Mucosa of stomach (tissue), 1 donor: ENCODE measurements around the gene TAF1B.
A peak's percentile ranks its signal among the peaks of the same experiment; 100 is the strongest.
"Not testable (repeated sequence)": the region's sequence is repeated elsewhere in the genome, so short reads cannot be mapped to it uniquely, and the experiment has no call there.

Experiments
- H3K27me3 ChIP-seq: one replicate; pipeline ENCODE4 v1.7.0; 2013; ENCODE audit warnings: mild to moderate bottlenecking, low read length; ENCODE audit not compliant: control insufficient read depth, insufficient read depth
- H3K36me3 ChIP-seq: one replicate; pipeline ENCODE4 v1.7.0; 2013; ENCODE audit warnings: low read length; ENCODE audit not compliant: control insufficient read depth, insufficient read depth
- H3K4me1 ChIP-seq: one replicate; pipeline ENCODE4 v1.7.0; 2013; ENCODE audit warnings: mild to moderate bottlenecking, low read length; ENCODE audit not compliant: control insufficient read depth, insufficient read depth
- H3K4me3 ChIP-seq: one replicate; pipeline ENCODE4 v1.7.0; 2013; ENCODE audit warnings: low read length
- H3K9ac ChIP-seq: one replicate; pipeline ENCODE4 v1.7.0; 2013; ENCODE audit warnings: mild to moderate bottlenecking, low read length, moderate library complexity
- H3K9me3 ChIP-seq: one replicate; pipeline ENCODE4 v1.7.0; 2013; ENCODE audit warnings: mild to moderate bottlenecking, low read length, moderate library complexity; ENCODE audit not compliant: control insufficient read depth
- donor health status: Pancreatic carcinoma.

The TAF1B gene

GRCh38 chr2:9844576-9844975 is 1.3 kb downstream of the TAF1B start:
- Histone ChIP-seq H3K9ac (peak overlapping the region; percentile 81), H3K4me3 (peak overlapping the region; percentile 96)

GRCh38 chr2:9846554-9846953 is 3.3 kb downstream of the TAF1B start:
- H3K4me1 ChIP-seq: peaks cover 18% of the 10 kb centered on the region
- peak overlapping the region; percentile 20 for H3K9ac ChIP-seq
- no peak overlapping the region for H3K4me3 ChIP-seq
- no peaks in the 10 kb centered on the region for H3K27me3 ChIP-seq
- H3K36me3 ChIP-seq: no peaks in the 10 kb centered on the region
- H3K9me3 ChIP-seq: no peaks in the 10 kb centered on the region

More at GRCh38 chr2:9844576-9844975, 1.3 kb downstream of the TAF1B start:
- Histone ChIP-seq H3K9me3 (no peaks in the 10 kb centered on the region), H3K36me3 (no peaks in the 10 kb centered on the region), H3K4me1 (peaks cover 18% of the 10 kb centered on the region), H3K27me3 (no peaks in the 10 kb centered on the region)

GRCh38 chr2:9847140-9847539 is 3.9 kb downstream of the TAF1B start:
- Histone ChIP-seq H3K36me3 (no peaks in the 10 kb centered on the region), H3K9me3 (no peaks in the 10 kb centered on the region), H3K9ac (no peak overlapping the region), H3K4me1 (peaks cover 18% of the 10 kb centered on the region), H3K27me3 (no peaks in the 10 kb centered on the region), H3K4me3 (no peak overlapping the region)

GRCh38 chr2:9852881-9853280 is 9.6 kb downstream of the TAF1B start:
- Histone ChIP-seq H3K9ac (no peak overlapping the region), H3K4me1 (no peaks in the 10 kb centered on the region), H3K4me3 (no peak overlapping the region), H3K9me3 (no peaks in the 10 kb centered on the region), H3K27me3 (no peaks in the 10 kb centered on the region), H3K36me3 (no peaks in the 10 kb centered on the region)

GRCh38 chr2:9857814-9858729 is 14.8 kb downstream of the TAF1B start:
- no peak overlapping the region for H3K9ac ChIP-seq
- H3K4me3 ChIP-seq: no peak overlapping the region
- no peaks in the 10 kb centered on the region for H3K9me3 ChIP-seq
- H3K4me1 ChIP-seq: no peaks in the 10 kb centered on the region
- H3K27me3 ChIP-seq: no peaks in the 10 kb centered on the region
- no peaks in the 10 kb centered on the region for H3K36me3 ChIP-seq

- Histone ChIP-seq H3K9ac (no peak overlapping the region), H3K9me3 (no peaks in the 10 kb centered on the region), H3K27me3 (no peaks in the 10 kb centered on the region), H3K4me3 (no peak overlapping the region), H3K4me1 (no peaks in the 10 kb centered on the region), H3K36me3 (no peaks in the 10 kb centered on the region)
Measured at GRCh38 chr2:9858730-9859068, 15.4 kb downstream of the TAF1B start.

GRCh38 chr2:9860922-9861580 is 17.8 kb downstream of the TAF1B start:
- not testable (repeated sequence) for H3K9me3 ChIP-seq, H3K27me3 ChIP-seq, H3K36me3 ChIP-seq, H3K9ac ChIP-seq, H3K4me1 ChIP-seq, H3K4me3 ChIP-seq

- no peak overlapping the region for H3K9ac ChIP-seq
- H3K9me3 ChIP-seq: no peaks in the 10 kb centered on the region
- H3K4me1 ChIP-seq: no peaks in the 10 kb centered on the region
- H3K4me3 ChIP-seq: no peak overlapping the region
- no peaks in the 10 kb centered on the region for H3K27me3 ChIP-seq
- no peaks in the 10 kb centered on the region for H3K36me3 ChIP-seq
Measured at GRCh38 chr2:9867881-9868280, 24.6 kb downstream of the TAF1B start.

- no peaks in the 10 kb centered on the region for H3K36me3 ChIP-seq
- no peak overlapping the region for H3K9ac ChIP-seq
- no peaks in the 10 kb centered on the region for H3K4me1 ChIP-seq
- no peak overlapping the region for H3K4me3 ChIP-seq
- no peaks in the 10 kb centered on the region for H3K9me3 ChIP-seq
- H3K27me3 ChIP-seq: no peaks in the 10 kb centered on the region
Measured at GRCh38 chr2:9873337-9873736, 30.1 kb downstream of the TAF1B start.

- H3K27me3 ChIP-seq: no peaks in the 10 kb centered on the region
- H3K4me1 ChIP-seq: no peaks in the 10 kb centered on the region
- H3K9ac ChIP-seq: no peak overlapping the region
- no peaks in the 10 kb centered on the region for H3K9me3 ChIP-seq
- H3K4me3 ChIP-seq: no peak overlapping the region
- H3K36me3 ChIP-seq: no peaks in the 10 kb centered on the region
Measured at GRCh38 chr2:9877026-9877425, 33.8 kb downstream of the TAF1B start.

- no peaks in the 10 kb centered on the region for H3K27me3 ChIP-seq
- H3K4me3 ChIP-seq: no peak overlapping the region
- no peak overlapping the region for H3K9ac ChIP-seq
- no peaks in the 10 kb centered on the region for H3K4me1 ChIP-seq
- H3K36me3 ChIP-seq: no peaks in the 10 kb centered on the region
- no peaks in the 10 kb centered on the region for H3K9me3 ChIP-seq
Measured at GRCh38 chr2:9877726-9878125, 34.5 kb downstream of the TAF1B start.

- H3K27me3 ChIP-seq: no peaks in the 10 kb centered on the region
- H3K4me3 ChIP-seq: no peak overlapping the region
- H3K9ac ChIP-seq: no peak overlapping the region
- no peaks in the 10 kb centered on the region for H3K9me3 ChIP-seq
- no peaks in the 10 kb centered on the region for H3K36me3 ChIP-seq
- no peaks in the 10 kb centered on the region for H3K4me1 ChIP-seq
Measured at GRCh38 chr2:9879455-9880194, 36.4 kb downstream of the TAF1B start.
